ENCODE measurements around the gene PSME2.

PSME2 gene

DNA sequence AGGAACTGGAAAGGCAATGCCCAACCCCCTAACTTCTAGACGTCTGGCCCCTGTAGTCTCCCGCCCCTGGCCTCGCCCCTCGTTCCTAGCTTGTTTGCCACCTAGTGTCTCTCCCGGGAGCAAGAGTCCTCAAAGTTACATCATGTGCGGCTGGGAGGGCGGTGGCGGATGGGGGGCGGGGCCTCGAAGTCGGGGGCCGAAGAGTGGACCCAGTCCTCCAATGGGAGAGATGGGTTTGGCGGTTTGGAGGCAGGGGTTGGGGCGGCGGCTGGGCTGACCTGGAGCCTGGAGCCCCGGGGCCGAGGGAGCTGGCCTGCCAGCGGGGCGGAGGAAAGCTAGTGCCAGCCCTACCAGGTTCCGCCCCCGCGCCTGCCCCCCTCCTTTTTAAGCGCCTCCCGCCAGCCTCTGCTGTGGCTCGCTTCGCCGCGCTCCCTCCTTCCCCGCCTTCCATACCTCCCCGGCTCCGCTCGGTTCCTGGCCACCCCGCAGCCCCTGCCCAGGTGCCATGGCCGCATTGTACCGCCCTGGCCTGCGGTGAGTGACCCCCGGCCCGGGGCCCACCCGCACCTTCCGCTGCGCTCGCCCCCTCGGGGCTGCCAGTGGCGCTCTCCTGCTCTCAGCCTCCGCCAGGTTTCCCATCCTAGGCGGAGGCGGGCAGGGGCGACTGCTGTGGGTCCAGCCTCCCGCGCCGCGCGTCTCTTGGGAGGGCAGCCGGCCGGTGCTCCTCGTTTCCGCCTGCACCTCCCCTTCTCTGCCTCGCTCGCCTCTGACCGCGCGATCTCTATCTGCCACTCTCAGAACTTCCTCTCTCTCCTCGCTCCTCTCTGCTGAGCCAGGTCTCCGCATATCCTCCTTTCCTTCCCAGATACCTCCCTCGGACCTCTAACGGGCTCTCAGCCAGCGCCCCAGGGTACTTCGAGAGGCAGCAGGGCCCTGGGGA is 52.2 kb downstream of the PSME2 start, which contains the start of gene PCK2:
Gene PCK2 (plus strand): TSS at position 411 of the 940 bp plus-strand sequence. CDS start 95 bp downstream, at position 506.
- DNase-seq (ENCODE audit: low read depth in 2 of 2) = peak; percentile 88 to 89
